ENCODE results near the gene PON2.

PON2 gene

GRCh38 chr7:95434557-95435421 lies at the start of gene PON2:
PON2 (minus strand) TSS chr7:95435028; CDS start chr7:95434951, 77 bp downstream.
- H3K4me3 Mint-ChIP-seq, result peak within 1 kb of the TSS; percentile 75
- peaks cover 5% of the 10 kb centered on the region for H3K36me3 Mint-ChIP-seq
- peak; percentile 96 for ATAC-seq
- peaks cover 18% of the 10 kb centered on the region for H3K4me1 Mint-ChIP-seq
- H3K27ac Mint-ChIP-seq, result peak within 1 kb of the TSS; percentile 40
- no peaks in the 10 kb centered on the region for H3K9me3 Mint-ChIP-seq
- H3K27me3 Mint-ChIP-seq, result no peaks in the 10 kb centered on the region

DNA sequence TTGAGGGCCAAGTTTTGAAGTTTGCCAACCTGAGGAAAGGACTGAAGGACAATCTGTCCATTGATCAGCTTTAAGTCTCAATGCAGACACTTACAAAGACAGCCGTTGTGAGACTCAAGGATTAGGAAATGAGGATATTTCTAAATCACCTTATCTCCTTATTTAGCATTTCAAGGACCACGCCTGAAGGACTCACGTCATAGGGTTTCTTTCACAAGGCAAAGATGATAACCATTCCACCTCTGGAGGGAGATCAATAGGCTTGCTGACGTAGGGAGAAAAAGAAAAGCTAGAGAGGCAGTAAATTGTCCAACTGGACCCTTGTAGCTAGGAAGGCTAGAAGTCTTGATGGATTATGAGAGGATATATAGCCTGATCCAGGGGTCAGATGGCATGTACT lies 47.6 kb upstream of the PON2 start:
- Mint-ChIP-seq H3K27me3 (no peaks in the 10 kb centered on the region), H3K27ac (peak overlapping the region; percentile 32), H3K9me3 (no peaks in the 10 kb centered on the region), H3K4me3 (no peak overlapping the region), H3K36me3 (no peaks in the 10 kb centered on the region), H3K4me1 (peaks cover 5% of the 10 kb centered on the region)
- no peak for ATAC-seq

DNA sequence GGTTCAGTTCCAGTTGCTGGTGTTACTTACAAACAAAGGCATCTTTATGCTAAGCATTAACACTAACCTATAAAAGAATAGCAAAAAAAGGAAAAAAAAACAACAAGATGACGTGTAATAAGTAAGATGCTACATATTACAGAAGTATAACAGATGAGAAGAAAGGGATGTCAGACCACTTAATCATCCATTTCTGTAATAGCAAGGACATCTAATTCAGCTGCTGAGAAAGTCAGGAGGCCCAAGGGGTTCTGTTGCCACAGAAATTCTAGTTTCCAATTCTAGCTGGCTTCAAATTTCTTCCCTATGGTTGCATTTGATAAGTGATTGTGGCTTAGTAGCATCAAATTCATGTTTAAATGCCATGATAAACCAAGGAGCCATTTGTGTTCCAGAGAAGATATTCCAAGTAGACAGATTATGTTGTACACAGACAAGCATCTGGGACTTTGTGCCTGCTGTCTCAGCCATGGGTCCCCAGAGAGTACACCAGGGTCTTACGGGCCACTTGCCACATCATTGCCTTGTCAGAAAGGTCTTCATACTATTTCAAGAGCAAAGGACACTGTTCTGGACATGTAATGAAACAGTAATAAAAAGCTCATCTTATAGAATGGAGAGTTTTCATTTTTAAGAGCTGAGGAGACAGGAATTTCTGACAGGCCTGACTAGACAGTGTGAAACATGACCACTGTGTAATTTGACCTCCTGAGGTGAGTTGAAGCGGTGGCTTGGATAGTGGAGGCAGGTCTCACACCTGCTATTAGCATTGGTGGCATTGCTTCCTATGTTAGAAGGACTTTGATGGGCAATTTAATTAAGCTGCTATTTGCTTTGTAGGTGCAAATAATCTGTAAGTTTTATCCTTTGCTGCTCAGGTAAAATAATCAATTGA lies 46.7 kb upstream of the PON2 start:
- H3K4me1 Mint-ChIP-seq, result peaks cover 5% of the 10 kb centered on the region
- no peaks in the 10 kb centered on the region for H3K27me3 Mint-ChIP-seq
- no peak overlapping the region for H3K4me3 Mint-ChIP-seq
- H3K36me3 Mint-ChIP-seq, result no peaks in the 10 kb centered on the region
- H3K9me3 Mint-ChIP-seq, result no peaks in the 10 kb centered on the region
- no peak overlapping the region for H3K27ac Mint-ChIP-seq
- ATAC-seq, result no peak

DNA sequence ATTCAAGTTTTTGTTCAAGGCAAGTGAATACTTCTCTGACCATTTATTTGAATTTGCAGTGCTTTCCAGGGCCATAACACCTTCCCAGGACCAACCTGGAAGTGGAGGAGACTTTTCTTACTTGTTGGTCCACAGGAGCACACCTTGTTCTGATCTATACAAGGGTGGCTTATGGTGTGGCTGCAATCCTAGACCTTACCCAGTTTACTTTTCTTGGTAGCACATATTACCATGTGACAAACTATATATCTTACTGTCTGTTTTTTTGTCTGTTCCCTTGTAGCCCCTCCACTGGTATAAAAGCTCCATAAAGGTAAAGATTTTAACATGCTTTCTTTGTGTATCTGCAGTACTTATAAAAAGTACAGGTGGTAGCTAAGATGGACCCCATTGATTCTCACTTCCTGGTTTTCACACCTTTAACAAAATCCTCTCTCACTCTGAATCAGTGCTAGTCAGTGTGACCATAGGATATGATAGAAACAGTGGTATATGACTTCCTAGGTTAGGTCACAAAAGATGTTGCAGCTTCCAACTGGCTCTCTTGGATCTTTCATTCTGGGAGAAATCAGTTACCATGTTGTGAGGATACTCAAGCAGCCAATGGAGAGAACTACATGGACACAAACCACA lies 45.3 kb upstream of the PON2 start:
- no peaks in the 10 kb centered on the region for H3K27me3 Mint-ChIP-seq
- H3K4me1 Mint-ChIP-seq, result peaks cover 5% of the 10 kb centered on the region
- no peak for ATAC-seq
- no peak overlapping the region for H3K27ac Mint-ChIP-seq
- no peaks in the 10 kb centered on the region for H3K9me3 Mint-ChIP-seq
- no peak overlapping the region for H3K4me3 Mint-ChIP-seq
- H3K36me3 Mint-ChIP-seq, result no peaks in the 10 kb centered on the region

- Mint-ChIP-seq H3K4me3 (no peak overlapping the region), H3K9me3 (no peaks in the 10 kb centered on the region), H3K27me3 (no peaks in the 10 kb centered on the region), H3K36me3 (no peaks in the 10 kb centered on the region), H3K4me1 (peaks cover 5% of the 10 kb centered on the region), H3K27ac (no peak overlapping the region)
- no peak for ATAC-seq
These were observed 43.6 kb upstream of the PON2 start for GRCh38 chr7:95478272-95479037.

GRCh38 chr7:95476904-95477594 lies 42.2 kb upstream of the PON2 start:
- Mint-ChIP-seq H3K9me3 (no peaks in the 10 kb centered on the region), H3K4me3 (no peak overlapping the region), H3K27me3 (no peaks in the 10 kb centered on the region), H3K4me1 (peaks cover 5% of the 10 kb centered on the region), H3K36me3 (no peaks in the 10 kb centered on the region), H3K27ac (no peak overlapping the region)
- no peak for ATAC-seq

GRCh38 chr7:95476072-95476847 lies 41.4 kb upstream of the PON2 start:
- Mint-ChIP-seq H3K27ac (no peak overlapping the region), H3K4me1 (peaks cover 5% of the 10 kb centered on the region), H3K9me3 (no peaks in the 10 kb centered on the region), H3K4me3 (no peak overlapping the region), H3K27me3 (no peaks in the 10 kb centered on the region), H3K36me3 (no peaks in the 10 kb centered on the region)
- ATAC-seq, result no peak

DNA sequence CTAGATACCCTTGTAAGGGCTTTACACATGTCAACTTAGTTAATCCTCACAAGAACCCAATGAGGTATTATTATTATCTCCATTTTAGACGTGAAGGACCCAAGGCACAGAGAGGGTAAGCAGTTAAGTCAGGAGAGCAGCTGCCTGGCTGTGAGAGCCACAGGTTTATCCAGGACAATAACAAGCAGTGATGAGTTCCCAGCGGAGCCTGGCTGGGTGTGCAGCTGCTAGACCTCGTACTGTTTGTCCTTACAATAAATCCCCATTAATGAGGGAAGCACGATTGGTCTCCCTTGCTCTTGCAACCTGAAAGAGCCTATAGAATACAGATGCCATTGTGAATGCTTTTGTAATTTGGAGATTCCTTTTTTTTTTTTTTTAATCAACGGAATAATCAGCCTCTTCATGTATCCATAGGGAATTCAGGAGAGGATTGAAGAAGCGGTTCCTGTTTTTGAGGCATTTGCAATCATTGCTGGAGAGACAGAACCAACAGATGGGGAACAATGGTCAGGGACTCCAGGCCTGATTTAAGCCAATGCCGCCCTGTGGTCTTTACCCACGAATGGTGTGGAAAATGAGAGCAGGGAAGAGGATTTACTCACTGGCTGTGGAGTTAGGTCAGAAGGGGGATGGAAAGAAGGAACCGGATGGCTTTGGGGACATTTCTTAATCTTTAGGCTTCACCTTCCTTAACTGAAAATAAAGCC lies 38.6 kb upstream of the PON2 start:
- Mint-ChIP-seq H3K27ac (no peak overlapping the region), H3K4me3 (no peak overlapping the region), H3K9me3 (no peaks in the 10 kb centered on the region), H3K27me3 (no peaks in the 10 kb centered on the region), H3K4me1 (peaks cover 8% of the 10 kb centered on the region), H3K36me3 (no peaks in the 10 kb centered on the region)
- ATAC-seq, result no peak

- Mint-ChIP-seq H3K9me3 (no peaks in the 10 kb centered on the region), H3K4me1 (peaks cover 8% of the 10 kb centered on the region), H3K27ac (no peak overlapping the region), H3K27me3 (no peaks in the 10 kb centered on the region), H3K4me3 (no peak overlapping the region), H3K36me3 (no peaks in the 10 kb centered on the region)
- no peak for ATAC-seq
These were observed 37.8 kb upstream of the PON2 start for GRCh38 chr7:95472581-95473161.

DNA sequence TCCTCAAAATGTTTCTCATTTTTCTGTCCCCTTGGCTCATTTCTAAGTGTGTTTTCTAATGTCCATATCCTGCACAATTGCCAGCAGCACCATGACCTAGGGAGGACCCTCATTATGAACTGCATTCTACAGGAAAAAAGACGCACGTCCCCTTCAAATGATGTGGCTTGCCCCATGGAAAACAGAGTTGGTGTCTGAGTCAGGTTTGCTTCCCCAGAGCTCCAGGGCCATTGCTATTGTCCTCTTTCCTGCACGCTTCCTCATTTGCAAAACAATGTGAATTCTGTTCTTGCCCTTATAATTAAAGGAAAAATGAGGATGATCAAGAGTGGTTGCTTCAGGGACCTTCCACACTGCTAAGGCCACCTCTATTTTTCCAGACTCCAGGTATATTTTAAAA lies 36.2 kb upstream of the PON2 start:
- H3K36me3 Mint-ChIP-seq, result no peaks in the 10 kb centered on the region

DNA sequence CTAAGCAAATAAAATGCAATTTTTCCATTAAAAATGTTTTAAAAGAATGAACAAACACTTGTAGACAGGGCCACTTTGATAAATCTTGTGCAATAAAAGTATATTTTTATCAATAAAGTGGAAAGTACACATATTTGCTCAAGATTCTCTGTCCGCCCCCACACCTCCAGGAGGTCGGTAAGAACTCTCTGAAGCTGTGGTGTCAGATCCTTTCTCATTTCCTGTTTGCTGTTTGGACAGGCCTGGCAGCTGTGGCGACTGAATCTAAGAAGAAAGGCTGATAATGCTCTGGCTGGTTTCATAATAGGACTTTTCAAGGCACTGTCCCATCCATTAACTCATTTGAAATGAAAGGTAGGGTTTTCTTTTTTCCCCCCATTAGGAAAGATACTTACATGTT lies 35.6 kb upstream of the PON2 start:
- no peak overlapping the region for H3K27ac Mint-ChIP-seq
- H3K9me3 Mint-ChIP-seq, result no peaks in the 10 kb centered on the region
- peak; percentile 71 for ATAC-seq
- no peaks in the 10 kb centered on the region for H3K27me3 Mint-ChIP-seq
- H3K4me1 Mint-ChIP-seq, result peaks cover 8% of the 10 kb centered on the region
- no peak overlapping the region for H3K4me3 Mint-ChIP-seq
- no peaks in the 10 kb centered on the region for H3K36me3 Mint-ChIP-seq

More for the DNA sequence above, 36.2 kb upstream of the PON2 start:
- H3K9me3 Mint-ChIP-seq, result no peaks in the 10 kb centered on the region
- H3K27me3 Mint-ChIP-seq, result no peaks in the 10 kb centered on the region
- H3K4me3 Mint-ChIP-seq, result no peak overlapping the region
- ATAC-seq, result no peak
- no peak overlapping the region for H3K27ac Mint-ChIP-seq
- H3K4me1 Mint-ChIP-seq, result peaks cover 8% of the 10 kb centered on the region

GRCh38 chr7:95469848-95470247 lies 35.0 kb upstream of the PON2 start:
- ATAC-seq, result no peak
- Mint-ChIP-seq H3K4me1 (peaks cover 8% of the 10 kb centered on the region), H3K9me3 (no peaks in the 10 kb centered on the region), H3K4me3 (no peak overlapping the region), H3K36me3 (no peaks in the 10 kb centered on the region), H3K27ac (no peak overlapping the region), H3K27me3 (no peaks in the 10 kb centered on the region)

DNA sequence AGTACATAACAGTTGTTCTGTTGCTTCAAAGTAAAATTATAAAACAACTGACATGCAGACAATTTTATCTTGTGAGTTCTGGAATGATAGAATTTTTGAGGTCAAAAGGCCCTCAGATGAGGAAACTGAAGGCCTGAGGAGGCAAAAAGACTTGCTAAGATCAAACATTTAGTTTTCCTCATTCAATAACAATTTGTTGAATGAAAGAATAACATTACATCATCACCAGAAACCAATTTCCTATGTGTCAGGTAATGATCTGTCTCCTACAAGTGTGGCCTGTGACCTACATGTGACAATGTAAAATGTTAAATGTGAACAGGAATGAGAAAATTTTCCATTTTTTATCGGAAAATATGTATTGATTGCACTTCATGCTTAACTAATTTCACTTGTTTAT lies 34.4 kb upstream of the PON2 start:
- peaks cover 8% of the 10 kb centered on the region for H3K4me1 Mint-ChIP-seq
- no peak for ATAC-seq
- no peak overlapping the region for H3K4me3 Mint-ChIP-seq
- H3K9me3 Mint-ChIP-seq, result no peaks in the 10 kb centered on the region
- no peak overlapping the region for H3K27ac Mint-ChIP-seq
- H3K36me3 Mint-ChIP-seq, result no peaks in the 10 kb centered on the region
- H3K27me3 Mint-ChIP-seq, result no peaks in the 10 kb centered on the region
